ENCODE measurements around the gene ADCYAP1.

ADCYAP1 gene

GRCh38 chr18:908758-909724 is 4.4 kb downstream of the ADCYAP1 start:
- DNase-seq = no peak

GRCh38 chr18:910247-910646 is 5.6 kb downstream of the ADCYAP1 start:
- DNase-seq = no peak

DNA sequence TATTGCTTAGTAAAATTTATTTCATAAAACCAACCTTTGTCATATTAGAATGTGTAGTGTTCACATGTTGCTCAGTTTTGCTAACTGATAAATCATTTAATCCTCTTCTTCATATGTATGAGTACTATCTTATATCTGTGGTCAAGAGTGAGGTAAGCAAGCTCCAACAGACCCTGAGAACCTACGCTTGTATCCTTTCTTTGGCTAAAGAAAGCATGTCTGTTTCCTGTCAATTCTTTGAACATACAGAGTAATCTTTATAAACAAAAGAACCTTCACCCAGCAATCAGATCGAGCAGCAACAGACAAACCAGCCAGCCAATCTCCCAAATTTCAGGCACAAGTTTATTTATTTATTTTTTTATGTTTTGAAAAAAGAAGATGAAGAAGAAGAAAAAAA is 6.4 kb downstream of the ADCYAP1 start:
- DNase-seq = no peak

DNA sequence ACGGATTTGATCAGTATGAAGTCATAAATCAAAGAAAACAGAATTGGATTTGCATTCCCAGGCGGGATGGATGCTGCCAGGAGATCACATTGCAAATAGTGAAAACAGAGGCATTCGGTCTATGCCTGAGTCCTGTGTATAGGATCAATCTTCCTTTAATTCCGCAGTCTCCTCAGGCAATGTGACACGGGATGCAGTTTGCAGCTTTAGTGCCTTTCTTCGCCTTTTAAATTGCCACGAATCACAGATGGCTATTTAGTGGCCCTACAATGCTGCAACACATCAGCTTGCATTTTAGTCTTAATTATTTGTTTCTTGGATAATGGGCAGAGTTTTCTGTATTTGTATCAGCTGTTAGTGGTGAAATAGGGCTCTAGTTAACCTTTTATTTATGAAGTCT is 6.8 kb downstream of the ADCYAP1 start:
- DNase-seq = no peak

DNA sequence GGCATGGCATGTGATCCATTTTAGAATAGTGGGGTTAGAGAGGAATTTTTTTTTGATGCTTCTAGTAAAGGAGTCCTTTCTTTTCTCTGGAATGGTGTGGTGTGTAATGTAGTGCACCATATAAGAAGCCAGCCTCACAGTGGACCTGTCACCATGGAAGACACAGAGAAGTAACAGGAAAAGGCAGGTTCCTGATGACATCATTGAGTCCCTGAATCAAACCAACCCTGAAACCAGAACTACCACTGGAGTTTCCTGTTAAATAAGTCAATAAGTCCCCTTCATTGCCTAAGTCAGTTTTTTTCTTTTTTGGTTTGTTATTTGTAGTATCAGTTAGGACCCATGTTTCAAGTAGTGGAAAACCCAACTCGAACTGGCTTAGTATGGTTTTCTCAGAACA is 11.9 kb downstream of the ADCYAP1 start:
- DNase-seq = no peak

- DNase-seq = no peak
These were observed 14.4 kb downstream of the ADCYAP1 start for GRCh38 chr18:919078-919477.

- DNase-seq = no peak
These were observed 18.6 kb downstream of the ADCYAP1 start for GRCh38 chr18:923144-923866.

GRCh38 chr18:924987-925386 is 20.3 kb downstream of the ADCYAP1 start:
- DNase-seq = no peak

- DNase-seq = no peak
These were observed 22.3 kb downstream of the ADCYAP1 start for GRCh38 chr18:926946-927345.

- DNase-seq = no peak
These were observed 28.4 kb downstream of the ADCYAP1 start for GRCh38 chr18:933082-933481.

- DNase-seq = peak in 1 of 58 donors; percentile 8
These were observed 30.0 kb downstream of the ADCYAP1 start for GRCh38 chr18:934518-935133.

DNA sequence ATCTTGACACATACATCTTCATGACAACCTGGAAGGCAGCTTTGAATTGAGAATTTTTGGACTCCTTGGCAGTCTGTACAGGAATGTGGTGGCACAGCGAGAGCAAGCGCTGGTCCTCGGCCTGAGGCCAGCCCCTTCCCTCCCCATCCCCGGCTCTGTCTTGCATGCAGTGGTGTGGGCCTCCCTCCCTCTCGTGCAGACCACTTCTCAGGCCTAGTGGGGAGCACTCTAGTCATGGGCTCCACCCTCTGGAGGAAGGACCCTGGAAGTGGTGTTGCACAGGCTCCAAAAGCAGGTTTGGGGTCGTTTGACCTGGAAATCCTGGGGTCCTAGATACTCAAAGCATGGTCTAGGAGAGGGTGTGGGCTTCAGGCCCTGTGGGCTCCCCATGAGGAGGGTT is 32.3 kb downstream of the ADCYAP1 start:
- no peak for DNase-seq

DNA sequence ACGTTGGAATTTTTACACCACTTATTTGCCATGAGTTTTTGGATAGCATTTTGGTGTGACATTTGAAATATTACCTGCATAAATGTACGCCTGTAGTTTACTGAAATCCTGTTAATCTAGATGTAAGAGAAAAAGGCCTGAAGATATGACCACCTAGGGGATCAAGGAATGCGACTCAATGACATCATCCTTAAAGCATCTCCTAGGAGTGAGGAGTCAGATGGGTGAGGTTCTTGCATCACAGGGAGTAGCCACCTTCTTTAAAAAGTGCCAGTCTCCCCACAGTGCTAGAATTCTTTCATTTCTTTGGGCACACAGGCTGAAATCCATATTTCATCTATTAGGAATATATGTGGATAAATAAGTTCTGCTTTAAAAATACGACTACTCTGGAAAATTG is 34.5 kb downstream of the ADCYAP1 start:
- no peak for DNase-seq

DNA sequence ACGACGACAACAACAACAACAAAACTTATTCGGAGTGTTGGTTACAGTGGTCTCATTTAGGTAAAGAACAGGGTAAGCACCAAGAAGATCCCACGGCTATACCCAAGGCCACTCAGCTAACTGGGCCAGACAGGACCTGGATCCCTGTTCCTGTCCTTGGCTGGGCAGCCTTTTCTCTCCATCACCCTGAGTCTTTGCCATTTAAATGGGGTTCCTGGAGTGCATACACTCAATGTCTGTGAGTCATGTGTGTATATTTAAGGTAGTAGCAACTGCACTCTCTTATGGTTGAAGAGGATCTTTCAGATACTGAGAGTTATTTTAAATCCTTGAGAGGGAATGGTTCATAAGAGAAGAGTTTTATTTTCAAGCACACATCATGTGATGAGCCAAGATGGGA is 35.3 kb downstream of the ADCYAP1 start:
- no peak for DNase-seq

GRCh38 chr18:941331-941730 is 36.7 kb downstream of the ADCYAP1 start:
- no peak for DNase-seq

DNA sequence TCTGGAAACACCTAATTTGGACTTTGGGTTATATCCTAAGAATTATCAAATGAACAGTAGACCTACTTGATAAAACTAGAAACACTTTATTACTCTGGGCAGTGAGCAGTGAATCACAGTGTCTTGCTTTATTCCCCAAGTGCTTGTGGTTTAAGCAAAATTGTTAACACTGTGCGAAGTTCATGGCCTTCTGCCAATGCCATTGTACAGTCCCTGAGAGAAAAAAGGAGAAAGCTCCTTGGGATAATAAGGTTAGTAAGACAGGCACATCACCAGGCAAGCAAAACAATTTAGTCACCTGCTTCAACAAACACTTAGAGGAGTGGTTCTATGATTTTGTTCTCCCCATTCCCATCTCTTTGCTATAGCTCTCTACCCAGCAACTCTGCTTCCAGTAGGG is 39.8 kb downstream of the ADCYAP1 start:
- DNase-seq = no peak

GRCh38 chr18:949724-950631 is 45.3 kb downstream of the ADCYAP1 start:
- DNase-seq = no peak

DNA sequence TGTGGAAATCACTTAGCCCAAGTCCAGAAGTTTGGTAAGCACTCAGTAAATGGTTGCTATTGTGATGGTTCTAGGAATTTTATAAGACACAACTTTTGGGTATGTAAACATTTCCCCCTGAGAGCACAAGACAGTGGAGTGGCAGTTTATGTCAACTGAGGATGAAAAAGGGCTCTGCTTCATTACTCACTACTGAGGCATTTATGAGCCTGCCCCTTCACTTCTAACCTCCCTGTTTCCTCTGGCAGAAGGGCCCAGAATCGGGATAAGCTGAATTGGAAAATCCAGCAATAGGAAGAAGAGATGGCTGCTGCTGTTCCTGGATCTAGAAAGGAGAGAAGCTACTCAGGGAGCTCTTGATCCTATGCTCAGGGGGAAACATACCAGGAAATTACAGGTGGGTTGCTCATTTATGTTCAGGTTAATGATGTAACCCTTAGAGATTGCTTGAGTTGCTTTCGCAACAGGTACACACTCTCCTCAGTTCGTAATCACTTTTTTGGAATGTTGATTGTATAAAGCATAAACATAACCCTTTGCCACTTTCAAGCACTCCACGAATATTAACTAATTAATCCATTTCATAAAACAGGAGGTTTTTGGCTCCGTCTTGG is 46.3 kb downstream of the ADCYAP1 start:
- no peak for DNase-seq

- no peak for DNase-seq
These were observed 50.9 kb downstream of the ADCYAP1 start for GRCh38 chr18:955384-956066.

- no peak for DNase-seq
These were observed 53.2 kb downstream of the ADCYAP1 start for GRCh38 chr18:957829-958228.
